Prostate gland (tissue), 2 donors: Measurements from ENCODE around the gene TMEM131L.

Source experiments
- CTCF ChIP-seq, 4 experiments: fragments of 200-600 bp in 2 of 4; fragments of 450-650 bp in 2 of 4; sonication (generic) in 2 of 4; IDR thresholded peaks; 1 replicate in 3 of 4; 2 replicates in 1 of 4; pipeline ENCODE4 v1.5.1; 2016 to 2019; ENCODE audit warnings: antibody characterized with exemption in 4 of 4, mild to moderate bottlenecking in 2 of 4, moderate library complexity in 2 of 4
- POLR2AphosphoS5 ChIP-seq: sonication (generic); formaldehyde crosslinking; IDR thresholded peaks from one replicate; pipeline ENCODE4 v1.6.1; 2017; ENCODE audit warnings: antibody characterized with exemption

DNA sequence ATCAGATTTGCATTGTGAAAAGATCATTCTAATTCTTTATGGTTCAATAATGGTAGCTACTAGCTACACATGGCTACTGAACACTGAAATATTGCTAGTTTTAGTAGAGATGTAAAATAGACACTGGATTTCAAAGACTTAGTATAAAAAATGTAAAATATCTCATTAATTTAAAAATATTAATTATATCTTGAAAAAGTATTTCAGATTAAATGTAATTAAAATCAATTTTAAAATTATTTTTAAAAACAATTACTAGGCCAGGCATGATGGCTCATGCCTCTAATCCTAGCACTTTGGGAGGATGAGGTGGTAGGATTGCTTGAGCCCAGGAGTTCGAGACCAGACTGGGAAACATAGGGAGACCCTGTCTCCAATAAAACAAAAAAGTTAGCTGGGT lies 197.5 kb downstream of the TMEM131L start:
- no peak for TF ChIP-seq CTCF (IDR thresholded peaks at IDR 0.05)
- no peak for TF ChIP-seq POLR2AphosphoS5
